HG03045 (cell line): ENCODE results near the gene NFATC2.
"Not testable (repeated sequence)": the region's sequence is repeated elsewhere in the genome, so short reads cannot be mapped to it uniquely, and the experiment has no call there.

Experiments used
- ATAC-seq: cut with Tn5 transposase; IDR thresholded peaks from one replicate; pipeline ENCODE4 v1.9.1; 2021; ENCODE audit warnings: mild to moderate bottlenecking, moderate library complexity; ENCODE audit not compliant: unreplicated experiment

The NFATC2 gene

DNA sequence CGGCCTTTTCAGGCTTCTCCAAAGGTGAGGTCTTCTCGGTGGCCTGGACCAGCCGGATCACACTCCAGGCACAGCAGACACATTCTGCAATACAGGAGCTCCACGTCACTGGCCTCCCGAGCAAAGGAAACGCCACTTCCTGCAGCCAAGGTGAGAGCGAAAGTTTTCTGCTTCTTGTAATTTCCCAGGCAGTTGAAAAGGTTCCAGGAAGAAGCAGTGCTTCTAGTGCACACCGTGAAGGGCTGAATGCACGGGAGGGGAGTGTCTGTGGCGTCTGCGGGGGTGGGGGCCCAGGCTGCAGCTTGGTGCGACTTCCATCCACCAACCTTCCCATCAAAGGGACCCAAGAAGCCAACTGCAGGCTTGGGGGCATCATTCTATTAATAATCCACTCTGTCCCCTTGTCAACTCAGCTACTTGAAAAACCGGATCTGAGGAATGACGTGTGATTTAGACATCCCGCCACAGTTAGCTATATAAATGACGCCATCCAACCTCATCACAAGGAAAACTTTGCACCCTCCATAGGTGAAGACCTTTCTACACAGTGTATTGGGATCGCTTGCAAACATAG is 61.1 kb downstream of the NFATC2 start:
- no peak for ATAC-seq

DNA sequence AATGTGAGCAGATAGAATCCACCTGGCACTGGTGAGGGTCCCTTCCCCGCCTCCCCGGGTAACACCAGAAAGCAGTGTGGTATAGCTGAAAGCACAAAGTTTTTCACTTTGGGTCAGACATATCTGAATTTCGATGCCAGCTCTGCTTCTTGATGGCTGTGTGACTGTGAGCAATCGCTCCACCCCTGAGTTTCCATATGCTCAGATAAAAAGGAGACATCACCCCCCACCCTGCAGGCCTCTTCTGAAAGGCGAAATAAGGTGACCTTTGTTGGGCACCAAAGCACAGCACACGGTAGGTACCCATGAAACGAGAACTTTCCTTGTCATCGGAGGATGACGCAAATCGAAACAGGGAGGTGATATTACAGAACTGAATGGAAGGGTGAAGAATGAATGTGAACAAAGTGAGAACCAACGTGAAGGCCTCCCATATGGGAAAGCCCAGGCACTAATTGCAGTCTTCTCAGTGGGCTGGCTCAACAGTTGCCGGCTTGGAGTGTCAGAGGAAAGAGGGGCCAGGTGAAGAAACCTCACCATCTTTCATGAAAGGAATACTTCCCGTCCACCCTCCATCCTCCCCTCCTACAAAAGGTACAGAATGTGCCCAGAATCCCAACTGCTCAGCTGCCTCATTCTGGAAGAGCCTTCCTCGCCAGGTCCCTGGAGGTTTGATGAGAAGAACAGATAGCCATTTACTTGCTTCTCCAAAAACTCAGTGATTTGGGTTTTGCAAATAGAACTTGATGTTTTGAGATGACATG is 61.8 kb downstream of the NFATC2 start:
- ATAC-seq = peak; percentile 83

DNA sequence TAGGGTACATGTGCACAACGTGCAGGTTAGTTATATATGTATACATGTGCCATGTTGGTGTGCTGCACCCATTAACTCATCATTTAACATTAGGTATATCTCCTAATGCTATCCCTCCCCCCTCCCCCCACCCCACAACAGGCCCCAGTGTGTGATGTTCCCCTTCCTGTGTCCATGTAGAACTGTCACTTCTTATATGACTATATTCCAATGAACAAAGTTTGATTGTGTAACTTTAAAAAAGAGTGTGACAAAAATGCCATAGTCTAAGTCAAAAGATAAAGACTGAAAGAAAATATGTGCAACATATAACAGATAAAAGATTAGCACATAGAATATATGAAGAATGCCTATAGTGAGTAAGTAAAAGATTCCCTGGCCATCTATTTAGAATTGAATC is 66.4 kb downstream of the NFATC2 start:
- ATAC-seq = not testable (repeated sequence)

DNA sequence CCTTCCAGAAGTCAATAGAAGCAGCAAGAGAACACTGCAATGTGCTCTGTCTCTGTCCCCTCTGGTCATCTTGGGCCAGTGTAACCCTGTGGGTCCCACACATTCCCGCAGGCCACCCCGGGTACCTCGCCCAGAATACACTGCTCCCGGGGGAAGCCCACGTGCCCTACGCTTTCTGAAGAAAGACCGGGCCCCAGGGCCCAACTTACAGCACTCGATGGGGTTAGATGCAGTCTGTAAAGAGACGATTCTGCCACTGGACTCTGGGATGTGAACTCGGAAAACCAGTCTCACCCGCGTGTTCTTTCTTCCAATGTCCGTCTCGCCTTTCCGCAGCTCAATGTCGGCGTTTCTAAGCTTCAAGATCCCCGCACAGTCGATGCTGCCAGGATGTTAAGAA is 68.7 kb downstream of the NFATC2 start:
- ATAC-seq = no peak

DNA sequence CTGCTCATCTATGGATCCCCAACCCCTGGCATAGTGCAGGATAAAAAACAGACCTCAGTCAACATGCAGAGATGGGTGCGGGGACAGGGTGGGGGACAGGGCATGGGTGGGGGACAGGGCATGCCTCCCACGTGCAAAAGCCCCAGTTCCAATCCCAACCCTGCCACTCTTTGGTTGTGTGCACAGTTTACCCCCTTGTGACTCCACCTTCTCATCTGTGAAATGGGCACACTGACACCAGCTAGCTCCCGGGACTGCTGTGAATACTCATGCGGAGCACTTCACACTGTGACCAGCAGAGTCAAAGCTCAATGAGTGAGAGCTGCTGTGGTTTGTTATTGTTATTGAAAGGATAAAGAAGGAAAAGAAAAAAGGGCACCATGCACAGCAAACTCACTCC is 69.3 kb downstream of the NFATC2 start:
- no peak for ATAC-seq

DNA sequence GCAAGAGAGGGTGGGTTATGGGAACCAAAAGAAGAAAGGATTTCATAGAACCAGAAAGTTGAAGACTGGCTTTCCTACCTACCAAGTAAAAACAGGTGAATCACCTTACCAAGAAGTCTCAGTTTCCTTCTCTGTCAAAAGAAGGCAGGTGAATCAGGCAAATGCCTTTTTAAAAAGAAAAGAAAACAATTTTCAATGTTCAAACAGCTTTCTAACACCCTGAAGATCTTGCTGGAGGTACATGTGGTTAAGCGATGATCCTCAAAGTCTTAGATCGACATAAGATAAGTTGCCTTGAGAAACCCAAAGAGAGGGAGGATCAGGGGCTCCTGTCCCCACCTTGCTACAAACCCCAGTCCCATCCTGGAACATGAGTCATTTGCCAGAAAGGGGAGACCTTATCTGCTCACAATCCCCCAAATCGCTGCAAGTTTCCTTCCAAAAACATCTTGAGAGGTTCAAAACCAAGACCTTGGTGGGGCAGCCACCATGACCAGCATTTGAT is 71.6 kb downstream of the NFATC2 start:
- ATAC-seq = no peak

DNA sequence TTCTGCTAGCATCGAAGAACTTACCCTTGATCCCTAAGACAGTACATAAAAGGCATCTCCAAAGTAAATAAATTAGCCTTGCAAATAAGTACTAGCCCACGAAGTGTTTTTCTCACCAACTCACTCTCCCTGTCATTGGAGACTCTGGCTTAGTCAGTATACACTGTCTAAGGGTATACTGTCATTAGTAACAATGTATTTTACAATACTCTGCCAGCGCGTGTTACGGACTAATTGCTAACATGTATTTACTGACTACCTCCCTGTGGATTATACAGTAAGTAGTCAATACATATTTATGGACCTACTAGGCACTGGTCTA is 72.1 kb downstream of the NFATC2 start:
- no peak for ATAC-seq

DNA sequence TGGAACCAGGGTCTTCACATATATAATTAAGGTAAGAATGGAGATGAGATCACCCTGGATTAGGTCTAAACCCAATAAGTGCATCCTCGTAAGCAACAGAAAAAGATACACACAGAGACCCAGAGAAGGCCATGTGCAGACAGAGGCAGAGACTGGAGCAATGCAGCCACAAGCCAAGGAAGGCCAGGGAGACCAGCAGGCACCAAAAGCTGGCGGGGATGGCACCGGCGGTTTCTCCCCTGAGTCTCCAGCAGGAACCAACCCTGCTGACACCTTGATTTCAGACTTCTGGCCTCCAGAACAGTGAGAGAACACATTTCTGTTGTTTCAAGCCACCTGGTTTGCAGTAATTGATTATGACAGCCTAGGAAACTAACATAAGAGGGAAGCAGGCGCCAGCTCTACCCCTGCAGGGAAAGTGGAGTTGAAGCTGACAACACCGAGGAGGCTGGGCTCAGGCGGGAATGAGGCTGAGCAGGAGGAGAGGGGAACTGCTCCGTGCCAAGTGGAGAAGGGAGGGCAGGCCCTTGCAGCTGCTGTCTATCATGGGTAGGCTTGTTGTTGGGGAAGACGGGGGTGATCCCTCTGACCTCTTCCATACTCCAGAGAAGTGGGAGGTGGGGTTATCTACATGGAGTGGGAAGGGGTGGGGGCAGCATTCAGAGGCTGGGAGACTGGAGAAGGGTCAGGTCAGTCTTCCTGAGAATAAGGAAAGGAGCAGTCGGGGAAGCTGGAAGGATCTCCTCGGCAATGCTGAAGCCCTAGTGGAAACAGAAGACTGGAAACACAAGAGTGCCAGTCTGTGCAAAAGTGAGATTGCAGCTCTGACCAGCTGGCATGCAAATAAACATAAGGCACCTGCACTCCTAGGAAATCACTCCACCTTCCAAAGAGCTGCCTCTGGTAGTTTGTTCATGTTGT is 72.7 kb downstream of the NFATC2 start:
- no peak for ATAC-seq

DNA sequence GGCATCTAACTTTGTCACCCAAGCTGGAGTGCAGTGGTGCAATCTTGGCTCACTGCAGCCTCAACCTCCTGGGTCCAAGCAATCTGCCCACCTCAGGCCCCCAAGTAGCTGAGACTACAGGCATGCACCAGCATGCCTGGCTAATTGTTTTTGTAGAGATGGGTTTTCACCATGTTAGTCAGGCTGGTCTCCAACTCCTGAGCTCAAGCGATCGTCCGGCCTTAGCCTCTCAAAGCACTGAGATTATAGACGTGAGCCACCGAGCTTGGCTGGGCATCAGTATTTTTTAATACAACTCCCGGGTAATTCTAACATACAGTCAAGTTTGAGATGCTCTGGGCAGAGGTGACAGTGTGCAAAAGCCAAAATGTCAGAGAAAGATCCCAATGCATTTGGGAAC is 73.5 kb downstream of the NFATC2 start:
- ATAC-seq = no peak

DNA sequence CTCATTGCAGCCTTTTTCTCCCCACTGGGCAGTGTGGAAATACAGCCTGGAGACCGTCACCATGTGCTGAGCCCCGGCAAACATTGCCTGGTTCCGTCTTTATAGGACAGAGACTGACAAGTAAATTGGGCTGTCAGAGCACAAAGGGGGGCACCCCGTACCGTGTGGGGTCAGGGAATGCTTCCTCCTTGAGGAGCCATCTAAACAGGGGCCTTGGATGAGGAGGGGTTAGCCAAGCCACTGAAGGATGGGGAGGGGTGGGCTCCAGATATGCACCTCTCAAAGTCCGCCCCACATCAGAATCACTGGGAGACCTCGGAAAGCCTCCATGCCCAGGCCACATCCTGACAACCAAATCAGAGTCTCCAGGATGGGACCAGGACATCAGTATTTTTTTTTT is 73.9 kb downstream of the NFATC2 start:
- ATAC-seq = no peak

DNA sequence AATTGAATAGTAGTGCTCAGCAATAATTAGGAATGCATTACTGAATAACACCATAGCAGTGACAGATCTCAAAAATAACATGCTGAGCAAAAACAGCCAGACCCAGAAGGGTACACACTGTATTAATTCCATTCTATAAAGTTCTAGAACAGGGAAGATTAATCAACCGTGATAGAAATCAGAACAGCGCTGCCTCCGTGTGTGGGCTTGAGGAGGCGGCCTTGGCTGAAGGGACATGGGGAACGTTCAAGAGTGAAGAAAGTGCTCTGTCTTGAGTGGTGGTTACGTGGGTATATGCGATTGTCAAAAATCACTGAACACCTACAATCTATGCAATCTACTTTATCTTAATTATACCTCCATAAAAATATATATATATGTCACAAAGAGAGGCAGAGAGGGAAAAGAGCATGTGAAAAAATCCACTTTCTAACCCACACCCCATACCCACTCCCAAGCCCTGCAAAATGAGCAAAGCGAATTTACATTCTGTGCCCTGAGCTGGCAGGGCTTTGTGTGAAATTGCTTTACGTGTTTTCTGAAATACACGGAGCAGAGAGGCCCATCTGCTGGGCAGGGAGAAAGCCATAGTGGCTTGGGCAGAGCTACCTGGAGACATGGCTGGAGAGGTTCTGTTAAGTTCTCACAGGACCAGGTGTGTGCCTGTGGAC is 74.4 kb downstream of the NFATC2 start:
- ATAC-seq = no peak

DNA sequence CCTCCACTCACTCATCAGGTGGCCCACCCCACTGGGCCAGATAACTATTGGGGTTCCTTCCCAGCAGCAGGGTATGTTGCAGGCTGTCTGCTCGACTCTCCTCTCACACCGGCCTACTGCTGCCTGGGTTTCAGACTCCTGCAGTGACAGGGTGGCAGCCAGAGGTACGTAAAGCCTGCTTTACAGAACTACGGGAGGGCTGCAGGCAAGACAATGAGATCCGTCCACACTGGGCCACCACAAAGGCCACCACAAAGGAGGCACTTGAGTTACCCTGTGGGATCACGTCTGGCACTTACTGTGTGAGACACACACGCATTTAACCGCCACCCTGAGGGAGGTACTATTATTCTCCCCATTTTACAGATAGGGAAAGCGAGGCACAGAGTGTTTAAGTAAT is 78.5 kb downstream of the NFATC2 start:
- ATAC-seq = no peak

DNA sequence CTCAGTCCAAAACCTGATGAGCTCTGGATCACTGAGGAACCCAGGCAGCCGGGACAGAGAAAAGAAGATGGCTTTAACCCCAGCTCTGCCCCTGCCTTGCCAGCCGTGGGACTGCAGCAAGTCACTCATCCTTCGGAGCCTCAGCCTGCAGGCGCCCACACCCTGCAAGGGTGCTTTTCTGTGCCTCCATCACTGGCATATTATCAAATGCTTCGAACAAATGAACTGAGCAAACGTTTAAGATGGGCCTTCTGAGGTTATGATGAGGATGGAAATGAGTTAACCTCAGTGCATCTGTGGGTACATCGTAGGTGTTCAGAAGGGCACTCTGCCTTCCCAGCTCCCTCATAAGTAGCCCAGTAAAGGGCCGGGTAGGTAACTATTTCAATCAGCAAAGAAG is 79.0 kb downstream of the NFATC2 start:
- no peak for ATAC-seq

DNA sequence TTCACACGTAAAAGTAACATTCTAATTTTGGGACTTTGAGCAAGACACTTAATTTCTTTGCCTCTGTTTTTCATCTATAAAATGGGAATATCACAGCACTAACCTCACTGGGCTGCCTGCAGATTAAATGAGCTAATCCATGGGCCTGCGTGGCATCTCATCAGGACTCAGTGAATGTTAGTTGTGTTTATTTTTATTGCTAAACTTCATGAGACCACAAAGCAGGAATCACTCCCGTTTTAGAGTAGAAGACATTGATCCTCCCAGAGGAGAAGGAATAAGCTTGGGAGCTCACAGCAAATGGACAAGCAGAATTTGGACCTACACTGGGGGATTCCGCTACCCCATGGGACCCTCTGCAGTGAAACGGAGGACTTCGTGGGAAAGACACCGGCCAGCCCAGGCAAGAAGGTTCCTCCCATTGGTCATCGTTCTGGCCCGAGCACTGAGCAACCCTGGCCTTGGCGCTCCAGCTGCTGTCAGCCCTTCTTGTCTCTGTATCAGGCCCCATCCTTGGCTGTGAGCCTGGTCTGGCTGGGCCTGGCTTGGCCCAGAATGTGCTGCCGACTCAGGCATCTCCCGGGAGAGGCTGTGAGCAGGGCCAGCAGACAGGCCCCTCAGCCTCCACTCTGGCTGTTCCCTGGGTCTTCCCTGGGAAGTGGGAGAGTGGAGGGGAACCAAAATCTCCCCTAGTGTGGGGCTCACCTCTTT is 79.8 kb downstream of the NFATC2 start:
- no peak for ATAC-seq

DNA sequence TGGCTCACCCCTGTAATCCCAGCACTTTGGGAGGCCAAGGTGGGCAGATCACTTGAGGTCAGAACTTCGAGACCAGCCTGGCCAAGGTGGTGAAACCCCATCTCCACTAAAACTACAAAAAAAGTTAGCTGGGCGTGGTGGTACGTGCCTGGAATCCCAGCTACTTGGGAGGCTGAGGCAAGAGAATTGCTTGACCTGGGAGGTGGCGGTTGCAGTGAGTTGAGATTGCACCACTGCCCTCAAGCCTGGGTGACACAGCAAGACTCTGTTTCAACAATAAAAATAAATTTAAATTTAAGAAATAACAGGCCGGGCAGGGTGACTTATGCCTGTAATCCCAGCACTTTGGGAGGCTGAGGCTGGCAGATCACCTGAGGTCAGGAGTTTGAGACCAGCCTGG is 80.7 kb downstream of the NFATC2 start:
- not testable (repeated sequence) for ATAC-seq

DNA sequence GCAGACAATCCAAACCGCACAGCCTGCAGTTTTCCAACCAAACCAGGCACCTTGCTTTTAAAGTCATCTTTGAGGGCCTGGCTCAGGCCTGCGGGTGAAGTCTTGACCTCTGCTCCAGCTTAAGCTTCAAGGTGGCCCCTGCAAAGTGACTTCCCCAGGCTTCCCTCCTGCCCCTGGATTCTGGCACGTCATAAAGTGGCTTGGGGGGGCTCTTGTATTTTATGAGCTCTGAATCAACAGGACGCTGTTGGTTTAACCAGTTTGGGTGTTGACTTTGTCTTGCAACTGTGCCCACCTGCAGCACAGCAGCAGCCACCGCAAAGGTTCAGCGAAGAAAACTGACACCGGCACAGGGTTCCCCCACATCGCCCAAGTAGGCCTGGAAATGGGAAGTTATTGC is 81.2 kb downstream of the NFATC2 start:
- ATAC-seq = peak; percentile 13

DNA sequence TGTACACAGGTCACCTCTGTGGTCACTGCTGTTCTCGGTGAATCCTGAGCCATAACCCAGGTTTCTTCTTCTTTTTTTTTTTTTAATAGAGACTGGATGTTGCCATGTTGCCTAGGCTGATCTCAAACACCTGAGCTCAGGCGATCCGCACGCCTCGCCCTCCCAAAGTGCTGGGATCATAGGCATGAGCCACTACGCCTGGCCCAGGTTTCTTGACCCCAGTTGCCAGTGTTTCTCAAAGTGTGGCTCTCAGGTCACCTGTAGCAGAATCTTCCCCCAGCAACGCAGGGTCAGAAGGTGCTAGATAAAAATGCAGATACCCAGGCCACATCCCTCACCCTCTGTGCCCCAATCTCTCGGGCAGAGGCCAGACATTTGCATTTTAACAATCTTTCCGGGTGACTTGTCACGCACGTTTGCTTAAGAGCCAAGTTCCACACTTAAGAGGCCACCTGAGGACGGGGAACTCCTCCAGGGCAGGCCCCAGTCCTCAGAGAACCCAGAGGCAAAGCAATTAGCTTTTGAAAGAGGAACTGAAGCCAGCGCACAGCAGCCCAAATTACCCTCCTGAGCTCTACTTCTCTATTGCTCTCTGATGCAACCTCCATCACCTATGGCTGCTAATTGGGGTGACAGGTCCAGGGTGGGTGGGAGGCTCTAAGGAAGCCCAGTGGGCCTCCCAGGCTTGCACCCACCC is 81.8 kb downstream of the NFATC2 start:
- peak; percentile 94 for ATAC-seq

DNA sequence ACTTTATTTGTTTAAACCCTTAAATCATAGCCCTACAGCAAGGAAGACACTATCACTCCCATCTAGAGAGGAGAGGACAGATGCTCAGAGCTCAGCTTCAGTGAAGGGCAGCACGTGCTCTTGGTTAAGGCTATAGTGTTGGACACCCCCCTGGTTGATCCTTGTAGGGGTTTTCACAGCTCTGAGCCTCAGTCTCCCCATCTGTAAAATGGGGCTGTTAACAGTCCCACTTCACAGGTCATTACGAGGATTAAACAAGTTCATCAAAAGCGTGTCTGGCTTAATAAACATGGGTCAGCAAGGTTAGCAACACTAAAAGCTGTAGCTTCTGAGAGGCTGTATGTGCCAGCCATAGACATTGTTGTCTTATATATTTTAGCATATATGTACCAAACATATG is 82.4 kb downstream of the NFATC2 start:
- ATAC-seq = no peak

DNA sequence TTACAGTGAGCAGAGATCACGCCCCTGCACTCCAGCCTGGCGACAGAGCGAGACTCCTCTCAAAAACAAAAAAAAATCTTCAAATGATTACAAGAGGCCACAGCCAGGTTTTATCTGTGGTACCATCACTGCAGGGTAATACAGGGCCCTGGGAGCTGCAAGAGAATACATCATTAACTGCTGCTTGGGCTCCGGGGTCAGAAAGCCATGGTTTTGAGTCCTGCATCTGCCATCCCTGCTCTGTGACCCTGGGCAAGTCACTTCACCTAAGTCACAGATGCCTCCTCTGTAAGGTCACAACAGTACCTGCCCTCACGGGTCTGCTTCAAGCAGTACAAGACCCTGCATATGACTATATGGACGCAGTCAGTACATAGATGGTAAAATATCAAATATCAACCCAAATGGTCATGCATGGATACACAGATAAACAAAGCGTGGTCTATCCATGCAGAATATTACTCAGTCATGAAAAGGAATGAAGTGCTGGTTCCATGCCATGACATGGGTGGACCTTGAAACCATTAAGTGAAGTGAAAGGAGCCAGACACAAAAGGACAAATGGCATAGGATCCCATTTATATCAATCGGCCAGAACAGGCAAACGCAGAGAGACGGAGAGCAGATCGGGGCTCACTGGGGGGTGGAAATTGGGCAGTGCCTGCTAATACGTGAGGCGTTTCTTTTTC is 83.6 kb downstream of the NFATC2 start:
- no peak for ATAC-seq
